Measurements from ENCODE around the gene ADGRD1.
"Not testable (repeated sequence)": the region's sequence is repeated elsewhere in the genome, so short reads cannot be mapped to it uniquely, and the experiment has no call there.

ADGRD1 gene

GRCh38 chr12:130987151-130987931, 33.6 kb downstream of the ADGRD1 start:
- no peak for DNase-seq (ENCODE audit: low spot score)

- no peak for DNase-seq (ENCODE audit: low spot score)
These were observed 34.6 kb downstream of the ADGRD1 start for GRCh38 chr12:130988261-130988660.

- DNase-seq (ENCODE audit: low spot score): no peak
These were observed 35.0 kb downstream of the ADGRD1 start for GRCh38 chr12:130988751-130989150.

GRCh38 chr12:130989391-130989790, 35.7 kb downstream of the ADGRD1 start:
- no peak for DNase-seq (ENCODE audit: low spot score)

GRCh38 chr12:130990034-130990433, 36.3 kb downstream of the ADGRD1 start:
- DNase-seq (ENCODE audit: low spot score): no peak

- DNase-seq (ENCODE audit: low spot score): no peak
These were observed 38.7 kb downstream of the ADGRD1 start for GRCh38 chr12:130992448-130992847.

GRCh38 chr12:130992979-130993538, 39.4 kb downstream of the ADGRD1 start:
- DNase-seq (ENCODE audit: low spot score): no peak

GRCh38 chr12:130993759-130994670, 40.3 kb downstream of the ADGRD1 start:
- no peak for DNase-seq (ENCODE audit: low spot score)

GRCh38 chr12:130994821-130995375, 41.2 kb downstream of the ADGRD1 start:
- DNase-seq (ENCODE audit: low spot score): no peak

- not testable (repeated sequence) for DNase-seq (ENCODE audit: low spot score)
These were observed 41.8 kb downstream of the ADGRD1 start for GRCh38 chr12:130995386-130995969.

GRCh38 chr12:130998136-130998535, 44.4 kb downstream of the ADGRD1 start:
- DNase-seq (ENCODE audit: low spot score): no peak

- DNase-seq (ENCODE audit: low spot score): no peak
These were observed 46.3 kb downstream of the ADGRD1 start for GRCh38 chr12:131000000-131000486.

- no peak for DNase-seq (ENCODE audit: low spot score)
These were observed 47.8 kb downstream of the ADGRD1 start for GRCh38 chr12:131001493-131001892.

- DNase-seq (ENCODE audit: low spot score): no peak
These were observed 48.5 kb downstream of the ADGRD1 start for GRCh38 chr12:131002216-131002631.

GRCh38 chr12:131003036-131003715, 49.5 kb downstream of the ADGRD1 start:
- DNase-seq (ENCODE audit: low spot score): no peak

GRCh38 chr12:131003716-131004045, 50.0 kb downstream of the ADGRD1 start:
- DNase-seq (ENCODE audit: low spot score): no peak

- no peak for DNase-seq (ENCODE audit: low spot score)
These were observed 50.5 kb downstream of the ADGRD1 start for GRCh38 chr12:131004166-131004565.

GRCh38 chr12:131005161-131006035, 51.7 kb downstream of the ADGRD1 start:
- DNase-seq (ENCODE audit: low spot score): no peak

- DNase-seq (ENCODE audit: low spot score): no peak
These were observed 52.5 kb downstream of the ADGRD1 start for GRCh38 chr12:131006036-131006735.
